B cell (primary cell): ENCODE results near the gene SYNPO. TPM values are rescaled to one million over a fixed set of nuclear protein-coding genes. Genes with fewer than 3 reads are reported as not detected.

Experiments used
- ATAC-seq: fragments of 200-7000 bp; cut with Tn5 transposase; one replicate; pipeline ENCODE4 v1.10.0; 2021; ENCODE audit warnings: low read depth, mild to moderate bottlenecking, moderate number of reproducible peaks, moderate library complexity
- CTCF ChIA-PET: fragments of 350-600 bp; sonication (Branson Sonifier 250); formaldehyde crosslinking; loops from one replicate; lab custom pipeline; 2021; ENCODE audit warnings: antibody characterized with exemption, inconsistent platforms; lab: Charles Lee
- POLR2A ChIA-PET: fragments of 350-600 bp; sonication (Branson Sonifier 250); formaldehyde crosslinking; loops from one replicate; lab custom pipeline; 2021; ENCODE audit warnings: antibody characterized with exemption; lab: Charles Lee
- DNase-seq: peaks from one replicate; pipeline ENCODE4 v3.0.0; 2013
- H2AFZ ChIP-seq: 2 replicates; pipeline ENCODE4 v1.6.1; 2012; ENCODE audit warnings: mild to moderate bottlenecking, low read depth, low read length; ENCODE audit not compliant: insufficient read depth, poor library complexity, severe bottlenecking
- H3K27ac ChIP-seq, 2 donors: 1 replicate in 1 of 2; 2 replicates in 1 of 2; pipeline ENCODE4 v1.5.1; 2012 to 2013; ENCODE audit warnings: low read length in 2 of 2, mild to moderate bottlenecking in 2 of 2, moderate library complexity in 1 of 2
- H3K27me3 ChIP-seq, 4 experiments: fragments of 200-600 bp in 1 of 4; sonication (generic) in 1 of 4; replicated peaks in 1 of 4; 1 replicate in 2 of 4; 2 replicates in 2 of 4; pipeline versions ENCODE4 v1.6.1 to v1.7.0; 2013 to 2016; ENCODE audit warnings: low read length in 3 of 4, mild to moderate bottlenecking in 2 of 4, mixed read lengths in 1 of 4, moderate library complexity in 1 of 4; ENCODE audit not compliant: insufficient read depth in 4 of 4, control insufficient read depth in 3 of 4; ENCODE audit errors: control extremely low read depth in 1 of 4
- H3K36me3 ChIP-seq, 2 experiments: replicated peaks in 1 of 2; 1 replicate in 1 of 2; 2 replicates in 1 of 2; pipeline versions ENCODE4 v1.6.1 to v1.7.1; 2013; ENCODE audit warnings: low read length in 1 of 2; ENCODE audit not compliant: insufficient read depth in 2 of 2, control insufficient read depth in 1 of 2; ENCODE audit errors: control extremely low read depth in 1 of 2, extremely low read depth in 1 of 2
- H3K4me1 ChIP-seq, 2 donors: fragments of 200-600 bp in 1 of 2; sonication (generic) in 1 of 2; 1 replicate in 1 of 2; 2 replicates in 1 of 2; pipeline versions ENCODE4 v1.5.1 to v1.6.1; 2013 to 2017; ENCODE audit warnings: low read length in 2 of 2; ENCODE audit not compliant: control insufficient read depth in 2 of 2, insufficient read depth in 2 of 2
- H3K4me2 ChIP-seq: replicated peaks from 2 replicates; pipeline ENCODE3; 2012; ENCODE audit warnings: mild to moderate bottlenecking, low read depth, low read length; ENCODE audit not compliant: poor library complexity, severe bottlenecking
- H3K4me3 ChIP-seq, 5 experiments: fragments of 200-600 bp in 1 of 5; sonication (generic) in 1 of 5; 1 replicate in 3 of 5; 2 replicates in 2 of 5; pipeline versions ENCODE4 v1.5.1 to v1.7.0; 2011 to 2016; ENCODE audit warnings: low read length in 4 of 5, mild to moderate bottlenecking in 4 of 5, low read depth in 2 of 5, control low read depth in 1 of 5, moderate library complexity in 1 of 5; ENCODE audit not compliant: insufficient read depth in 1 of 5; ENCODE audit errors: control extremely low read depth in 1 of 5, extremely low read depth in 1 of 5
- H3K79me2 ChIP-seq: fragments of 200-600 bp; sonication (generic); one replicate; pipeline ENCODE4 v1.6.0; 2016; ENCODE audit warnings: low read length; ENCODE audit not compliant: control insufficient read depth, insufficient read depth
- H3K9ac ChIP-seq: fragments of 200-600 bp; sonication (generic); 2 replicates; pipeline ENCODE4 v1.6.1; 2017; ENCODE audit warnings: mild to moderate bottlenecking, low read length, moderate library complexity
- H3K9me3 ChIP-seq, 3 donors: one replicate each; pipeline versions ENCODE4 v1.6.1 to v1.7.1; 2013; ENCODE audit warnings: low read length in 2 of 3; ENCODE audit not compliant: control insufficient read depth in 2 of 3, insufficient read depth in 1 of 3; ENCODE audit errors: control extremely low read depth in 1 of 3
- H4K20me1 ChIP-seq: 2 replicates; pipeline ENCODE4 v1.6.0; 2012; ENCODE audit warnings: mild to moderate bottlenecking, low read length; ENCODE audit not compliant: insufficient read depth, control insufficient read depth, poor library complexity, severe bottlenecking
- H3K27ac Mint-ChIP-seq: one replicate; pipeline ENCODE4 v1.8.0; 2021; ENCODE audit warnings: mixed read lengths
- H3K27me3 Mint-ChIP-seq: one replicate; pipeline ENCODE4 v1.8.0; 2021; ENCODE audit warnings: mixed read lengths
- H3K4me1 Mint-ChIP-seq: one replicate; pipeline ENCODE4 v1.8.0; 2021; ENCODE audit warnings: mixed read lengths
- H3K4me3 Mint-ChIP-seq: one replicate; pipeline ENCODE4 v1.8.0; 2021; ENCODE audit warnings: mixed read lengths
- H3K9me3 Mint-ChIP-seq: one replicate; pipeline ENCODE4 v1.8.0; 2022; ENCODE audit warnings: mixed read lengths; ENCODE audit not compliant: insufficient read depth
- CTCF ChIP-seq: fragments of 200-600 bp; IDR thresholded peaks from one replicate; pipeline ENCODE4 v1.8.0; 2022; ENCODE audit warnings: antibody characterized with exemption, mild to moderate bottlenecking
- EZH2 ChIP-seq: IDR thresholded peaks from 2 replicates; pipeline ENCODE4 v1.6.1; 2012; ENCODE audit warnings: borderline replicate concordance, low read depth, mild to moderate bottlenecking, moderate library complexity, low read length; ENCODE audit not compliant: insufficient read depth, poor library complexity, severe bottlenecking
- WGBS: methylation state at CpG from one replicate; pipeline ENCODE4 v1.1.5; 2013; ENCODE audit warnings: missing lambda C conversion rate; ENCODE audit not compliant: insufficient coverage; 5-methylcytosine and 5-hydroxymethylcytosine counted together
- intact Hi-C: fragments of 100-400 bp; cut with micrococcal nuclease; formaldehyde crosslinking; loops from one replicate; pipeline ENCODE4 v1.10.0; 2022
- polyA plus RNA-seq: library from polyadenylated mRNA; depleted of rRNA; stranded (reverse); fragments of >200 nt; gene quantifications from 2 replicates; pipeline ENCODE4 v1.2.3, GENCODE V29; 2012
- total RNA-seq, 2 donors: library from RNA; stranded (reverse); fragments of 120-200 nt in 1 of 2; gene quantifications; 1 replicate in 1 of 2; 2 replicates in 1 of 2; pipeline versions ENCODE4 v1.2.3 to v1.2.4, GENCODE V29; 2013 to 2022

The SYNPO gene
- total and polyA plus RNA-seq, 2 donors (not counting 1 experiment from before 2014, with no cell fraction given): 13.2 to 16.8 TPM

- Histone ChIP-seq H2AFZ (no peak overlapping the region), H3K27me3 (peaks cover 0 to 33% (median 5%) of the 10 kb centered on the region in 4 experiments), H3K27ac (no peak overlapping the region), H3K9me3 (peaks cover 0 to 2% (median 0%) of the 10 kb centered on the region in 3 donors), H3K36me3 (no peaks in the 10 kb centered on the region), H3K4me2 (no peak overlapping the region), H3K79me2 (no peaks in the 10 kb centered on the region), H3K4me3 (no peak overlapping the region), H4K20me1 (no peaks in the 10 kb centered on the region), H3K4me1 (no peaks in the 10 kb centered on the region), H3K9ac (no peak overlapping the region)
- DNase-seq (no peak), ATAC-seq (no peak)
- ChIA-PET CTCF (interaction anchor here (1.3 kb wide), 1 partner anchor 8 kb away, joined by 3 read pairs; no protein-coding TSS in a partner anchor), POLR2A (no interaction called here)
- no peak overlapping the region for H3K4me3 Mint-ChIP-seq
- 94% methylated on average over 6 of the region's 12 CpGs for WGBS
- intact Hi-C loops: no loop called here
- no peak for TF ChIP-seq EZH2
- TF ChIP-seq CTCF: no peak
- H3K27ac Mint-ChIP-seq: no peak overlapping the region
- H3K9me3 Mint-ChIP-seq: no peaks in the 10 kb centered on the region
- peaks cover 22% of the 10 kb centered on the region for H3K27me3 Mint-ChIP-seq
- no peaks in the 10 kb centered on the region for H3K4me1 Mint-ChIP-seq
Measured at GRCh38 chr5:150665044-150665443, 24.6 kb downstream of the SYNPO start.

GRCh38 chr5:150670275-150670947, 30.0 kb downstream of the SYNPO start:
- no peak overlapping the region for H3K27ac Mint-ChIP-seq
- H4K20me1 ChIP-seq: no peaks in the 10 kb centered on the region
- H3K27me3 Mint-ChIP-seq: peaks cover 25% of the 10 kb centered on the region
- H3K4me3 ChIP-seq: no peak overlapping the region
- peaks cover 0 to 52% (median 23%) of the 10 kb centered on the region in 4 experiments for H3K27me3 ChIP-seq
- no peak overlapping the region for H3K27ac ChIP-seq
- no peak for TF ChIP-seq CTCF
- TF ChIP-seq EZH2: no peak
- no peaks in the 10 kb centered on the region for H3K9me3 Mint-ChIP-seq
- peaks cover 15% of the 10 kb centered on the region for H3K4me1 Mint-ChIP-seq
- H3K79me2 ChIP-seq: no peaks in the 10 kb centered on the region
- H3K9ac ChIP-seq: no peak overlapping the region
- H3K4me2 ChIP-seq: no peak overlapping the region
- ChIA-PET CTCF (interaction anchor here (0.7 to 1.8 kb wide), 2 partner anchors 110 to 113 kb away, joined by 3 to 8 read pairs; no protein-coding TSS in a partner anchor), POLR2A (interaction anchor here (0.6 kb wide), 1 partner anchor 53 kb away, joined by 6 read pairs; no protein-coding TSS in a partner anchor)
- peak overlapping the region; percentile 66 for H3K4me3 Mint-ChIP-seq
- intact Hi-C loops: no loop called here
- ATAC-seq (no peak), DNase-seq (no peak)
- H3K36me3 ChIP-seq: no peaks in the 10 kb centered on the region
- WGBS: 96% methylated on average over 12 of the region's 14 CpGs
- H3K9me3 ChIP-seq: peaks cover 0 to 6% (median 0%) of the 10 kb centered on the region in 3 donors
- peaks cover 14 to 19% of the 10 kb centered on the region in 2 donors for H3K4me1 ChIP-seq
- no peak overlapping the region for H2AFZ ChIP-seq
